K562 (cell line): ENCODE data around the gene GPR55.

Experiments used
- ARNT ChIP-seq, 2 experiments: fragments of 450-650 bp; IDR thresholded peaks; 2 replicates each; pipeline ENCODE4 v1.6.1; 2016; ENCODE audit warnings: mild to moderate bottlenecking in 1 of 2
- BMI1 ChIP-seq: fragments of 150-350 bp; IDR thresholded peaks from 2 replicates; pipeline ENCODE4 v1.6.1; 2014; ENCODE audit warnings: low read length
- HDAC3 ChIP-seq: fragments of 450-650 bp; IDR thresholded peaks from 2 replicates; pipeline ENCODE4 v1.6.1; 2018; ENCODE audit warnings: borderline replicate concordance, mild to moderate bottlenecking, moderate library complexity; ENCODE audit not compliant: partially characterized antibody
- HMG20B ChIP-seq: fragments of 250-450 bp; sonication (Bioruptor Pico); IDR thresholded peaks from 2 replicates; pipeline ENCODE4 v1.5.0; 2021; ENCODE audit warnings: mild to moderate bottlenecking
- NR3C1 ChIP-seq: sonication (generic); formaldehyde crosslinking; IDR thresholded peaks from 2 replicates; pipeline ENCODE4 v1.8.1; 2022; ENCODE audit warnings: missing genetic modification reagents
- ZNF124 ChIP-seq: sonication (generic); formaldehyde crosslinking; IDR thresholded peaks from 2 replicates; pipeline ENCODE4 v1.8.1; 2022; ENCODE audit warnings: missing genetic modification reagents
- ZNF76 ChIP-seq: fragments of 250-450 bp; sonication (Bioruptor Pico); IDR thresholded peaks from 2 replicates; pipeline ENCODE4 v1.4.0; 2020; ENCODE audit warnings: mild to moderate bottlenecking, moderate library complexity, borderline replicate concordance
- TF ChIP-seq, protein P1 (sequence below): sonication (generic); IDR thresholded peaks from 2 replicates; pipeline ENCODE4 v1.6.1; 2016
- TF ChIP-seq, protein P2 (sequence below), 3 experiments: IDR thresholded peaks in 2 of 3; conservative IDR thresholded peaks in 1 of 3; 2 replicates each; pipeline ENCODE4 v1.5.1; 2011 to 2012; ENCODE audit warnings: low read length in 3 of 3, mild to moderate bottlenecking in 3 of 3, control low read depth in 2 of 3, improper control_type of control experiment in 1 of 3, inconsistent platforms in 1 of 3, low read depth in 1 of 3, mixed read lengths in 1 of 3, moderate library complexity in 1 of 3; ENCODE audit not compliant: insufficient read depth in 2 of 3

DNA sequence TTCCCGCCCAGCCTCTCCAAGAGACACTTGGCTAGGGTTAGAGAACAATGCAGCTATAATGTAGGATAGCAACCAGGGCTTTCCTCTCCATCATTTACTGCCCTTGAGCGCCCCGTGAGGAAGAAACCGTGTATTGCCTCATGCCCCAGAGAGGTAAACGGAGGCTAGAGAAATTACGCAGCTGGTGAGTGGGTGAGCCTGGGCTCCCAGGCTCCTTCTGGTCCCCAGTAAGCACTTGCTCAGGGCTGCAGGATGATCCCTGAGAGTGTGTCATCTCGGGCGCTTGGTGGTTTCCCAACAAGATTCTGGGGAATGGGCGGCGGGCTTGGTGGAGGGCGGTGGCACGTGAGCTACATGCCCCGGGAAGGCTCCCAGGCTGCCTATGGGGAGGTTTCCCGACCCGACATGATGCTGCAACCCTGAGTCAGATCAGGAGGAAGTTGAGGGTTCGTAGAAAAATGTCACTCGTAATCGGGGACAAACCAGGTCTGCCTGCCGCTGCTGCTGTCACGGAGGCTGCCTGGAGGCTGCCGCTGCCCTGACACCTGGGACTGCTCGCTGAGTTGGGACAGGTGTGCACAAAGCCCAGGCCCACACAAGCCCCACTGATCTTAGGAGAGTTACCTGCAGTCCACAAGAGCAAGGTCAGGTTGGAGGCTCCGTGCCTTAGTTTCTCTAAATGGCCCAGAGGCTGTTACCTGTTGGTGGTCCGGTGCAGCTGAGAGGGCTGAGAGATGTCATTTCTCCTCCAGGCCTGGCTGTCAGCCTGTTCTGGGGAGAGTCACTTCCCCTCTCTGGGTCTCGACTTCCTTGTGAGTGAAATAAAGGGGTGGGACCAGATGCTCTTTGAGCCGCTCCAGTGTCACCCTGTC, at the start of gene GPR55:
- TF ChIP-seq, protein P1, sequence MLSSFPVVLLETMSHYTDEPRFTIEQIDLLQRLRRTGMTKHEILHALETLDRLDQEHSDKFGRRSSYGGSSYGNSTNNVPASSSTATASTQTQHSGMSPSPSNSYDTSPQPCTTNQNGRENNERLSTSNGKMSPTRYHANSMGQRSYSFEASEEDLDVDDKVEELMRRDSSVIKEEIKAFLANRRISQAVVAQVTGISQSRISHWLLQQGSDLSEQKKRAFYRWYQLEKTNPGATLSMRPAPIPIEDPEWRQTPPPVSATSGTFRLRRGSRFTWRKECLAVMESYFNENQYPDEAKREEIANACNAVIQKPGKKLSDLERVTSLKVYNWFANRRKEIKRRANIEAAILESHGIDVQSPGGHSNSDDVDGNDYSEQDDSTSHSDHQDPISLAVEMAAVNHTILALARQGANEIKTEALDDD: no peak
- TF ChIP-seq, protein P2, sequence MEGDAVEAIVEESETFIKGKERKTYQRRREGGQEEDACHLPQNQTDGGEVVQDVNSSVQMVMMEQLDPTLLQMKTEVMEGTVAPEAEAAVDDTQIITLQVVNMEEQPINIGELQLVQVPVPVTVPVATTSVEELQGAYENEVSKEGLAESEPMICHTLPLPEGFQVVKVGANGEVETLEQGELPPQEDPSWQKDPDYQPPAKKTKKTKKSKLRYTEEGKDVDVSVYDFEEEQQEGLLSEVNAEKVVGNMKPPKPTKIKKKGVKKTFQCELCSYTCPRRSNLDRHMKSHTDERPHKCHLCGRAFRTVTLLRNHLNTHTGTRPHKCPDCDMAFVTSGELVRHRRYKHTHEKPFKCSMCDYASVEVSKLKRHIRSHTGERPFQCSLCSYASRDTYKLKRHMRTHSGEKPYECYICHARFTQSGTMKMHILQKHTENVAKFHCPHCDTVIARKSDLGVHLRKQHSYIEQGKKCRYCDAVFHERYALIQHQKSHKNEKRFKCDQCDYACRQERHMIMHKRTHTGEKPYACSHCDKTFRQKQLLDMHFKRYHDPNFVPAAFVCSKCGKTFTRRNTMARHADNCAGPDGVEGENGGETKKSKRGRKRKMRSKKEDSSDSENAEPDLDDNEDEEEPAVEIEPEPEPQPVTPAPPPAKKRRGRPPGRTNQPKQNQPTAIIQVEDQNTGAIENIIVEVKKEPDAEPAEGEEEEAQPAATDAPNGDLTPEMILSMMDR (IDR thresholded peaks at IDR 0.05 in 2 of 3, conservative IDR thresholded peaks at IDR 0.05 in 1 of 3; ENCODE audit: insufficient read depth in 2 of 3, low read depth in 1 of 3, low read length in 3 of 3): peak; percentile 40 to 50 (median 42); a peak in 5 of 6 replicates
- TF ChIP-seq HDAC3: no peak
- no peak for TF ChIP-seq ARNT (IDR thresholded peaks at IDR 0.05)
- TF ChIP-seq BMI1: no peak
- no peak for TF ChIP-seq ZNF76
- no peak for TF ChIP-seq ZNF124
- no peak for TF ChIP-seq HMG20B (CRISPR knock-in tag)
- no peak for TF ChIP-seq NR3C1 (CRISPR knock-in tag)
